ENCODE results near the gene TIMELESS. TPM values are rescaled to one million over a fixed set of nuclear protein-coding genes. Genes with fewer than 3 reads are reported as not detected.

Gene TIMELESS
- total RNA-seq, 4 donors from 2014 or later: 4.8 to 47.0 (median 6.0) TPM

DNA sequence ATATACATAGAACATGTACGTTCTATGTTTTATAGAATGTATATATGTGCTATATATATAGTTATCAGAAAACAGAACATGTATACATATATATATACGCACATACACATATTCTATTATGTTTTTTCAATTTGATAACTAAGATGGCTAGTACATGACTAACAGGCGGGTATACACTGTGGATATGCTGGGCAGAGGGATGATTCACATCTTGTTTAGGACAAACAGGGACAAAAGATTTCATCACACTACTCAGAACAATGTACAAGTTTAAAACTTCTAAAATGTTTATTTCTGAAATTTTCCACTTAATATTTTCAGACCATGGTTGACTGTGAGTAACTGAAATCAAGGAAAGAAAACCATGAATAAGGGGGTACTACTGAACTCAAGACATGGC lies 17.4 kb downstream of the TIMELESS start:
- no peak overlapping the region for H3K27ac ChIP-seq
- TF ChIP-seq POLR2A (IDR thresholded peaks at IDR 0.05) (no peak), CTCF (IDR thresholded peaks at IDR 0.05) (no peak)
- H3K27me3 ChIP-seq: no peaks in the 10 kb centered on the region
- peaks cover 0 to 12% (median 0%) of the 10 kb centered on the region in 3 donors for H3K36me3 ChIP-seq
- DNase-seq: no peak
- no peaks in the 10 kb centered on the region for H3K4me1 ChIP-seq
- no peaks in the 10 kb centered on the region for H3K9me3 ChIP-seq
- H3K4me3 ChIP-seq: no peak overlapping the region

DNA sequence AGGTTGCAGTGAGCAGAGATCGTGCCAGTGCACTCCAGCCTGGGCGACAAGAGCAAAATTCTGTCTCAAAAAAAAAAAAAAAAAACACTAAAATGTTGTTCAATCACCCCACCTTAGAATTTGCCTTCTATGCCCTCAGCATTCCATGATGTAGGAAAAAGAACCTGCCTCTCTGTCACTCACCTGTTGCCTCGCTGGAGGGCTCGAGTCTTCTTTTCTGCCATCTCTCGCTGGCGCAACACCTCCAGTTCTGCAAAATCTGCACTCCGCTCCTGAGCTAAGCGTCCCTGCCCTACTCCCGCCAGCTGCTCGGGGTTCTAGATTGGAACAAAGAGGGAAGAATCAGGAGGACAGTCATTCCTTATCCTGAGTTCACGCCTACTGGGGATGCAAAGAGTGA lies 17.9 kb downstream of the TIMELESS start:
- DNase-seq: no peak
- H3K36me3 ChIP-seq: peaks cover 0 to 12% (median 0%) of the 10 kb centered on the region in 3 donors

DNA sequence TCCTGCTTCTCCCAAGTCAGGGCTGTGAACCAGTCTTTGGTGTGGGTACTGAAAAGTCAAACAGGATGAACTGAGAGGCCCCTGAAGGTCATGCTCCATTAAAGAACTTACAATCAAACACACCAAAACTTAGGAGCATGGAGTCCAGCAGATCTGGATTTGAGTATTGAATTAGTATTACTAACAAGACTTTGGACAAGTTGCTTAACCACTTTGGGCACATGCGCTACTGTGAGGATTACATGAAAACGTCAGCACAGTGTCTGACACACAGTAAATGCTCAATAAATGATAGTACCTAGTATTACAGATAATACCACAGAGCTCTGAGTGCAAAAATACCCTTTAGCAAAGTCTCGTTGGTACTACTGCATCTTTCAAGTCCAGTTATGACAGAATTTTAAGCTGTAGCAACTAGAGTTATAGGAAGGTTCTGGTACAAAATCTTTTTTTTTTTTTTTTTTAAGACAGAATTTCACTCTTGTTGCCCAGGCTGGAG lies 23.2 kb downstream of the TIMELESS start:
- H3K36me3 ChIP-seq: peaks cover 0 to 38% (median 0%) of the 10 kb centered on the region in 3 donors
- TF ChIP-seq CTCF (IDR thresholded peaks at IDR 0.05): no peak
- no peak for TF ChIP-seq POLR2A (IDR thresholded peaks at IDR 0.05)

More for the DNA sequence above, 17.9 kb downstream of the TIMELESS start:
- Histone ChIP-seq H3K27me3 (no peaks in the 10 kb centered on the region), H3K4me1 (no peaks in the 10 kb centered on the region), H3K4me3 (no peak overlapping the region), H3K27ac (no peak overlapping the region), H3K9me3 (no peaks in the 10 kb centered on the region)
- TF ChIP-seq POLR2A (IDR thresholded peaks at IDR 0.05) (no peak), CTCF (IDR thresholded peaks at IDR 0.05) (no peak)

GRCh38 chr12:56425193-56425592 lies 24.0 kb downstream of the TIMELESS start:
- no peak for TF ChIP-seq CTCF (IDR thresholded peaks at IDR 0.05)
- TF ChIP-seq POLR2A (IDR thresholded peaks at IDR 0.05): no peak
- Histone ChIP-seq H3K4me3 (no peak overlapping the region), H3K27me3 (no peaks in the 10 kb centered on the region), H3K27ac (no peak overlapping the region), H3K4me1 (no peaks in the 10 kb centered on the region), H3K9me3 (no peaks in the 10 kb centered on the region), H3K36me3 (peaks cover 0 to 40% (median 0%) of the 10 kb centered on the region in 3 donors)
- DNase-seq: no peak

More for the DNA sequence above, 23.2 kb downstream of the TIMELESS start:
- no peak for DNase-seq
- Histone ChIP-seq H3K27ac (no peak overlapping the region), H3K4me1 (no peaks in the 10 kb centered on the region), H3K27me3 (no peaks in the 10 kb centered on the region), H3K9me3 (no peaks in the 10 kb centered on the region), H3K4me3 (no peak overlapping the region)

DNA sequence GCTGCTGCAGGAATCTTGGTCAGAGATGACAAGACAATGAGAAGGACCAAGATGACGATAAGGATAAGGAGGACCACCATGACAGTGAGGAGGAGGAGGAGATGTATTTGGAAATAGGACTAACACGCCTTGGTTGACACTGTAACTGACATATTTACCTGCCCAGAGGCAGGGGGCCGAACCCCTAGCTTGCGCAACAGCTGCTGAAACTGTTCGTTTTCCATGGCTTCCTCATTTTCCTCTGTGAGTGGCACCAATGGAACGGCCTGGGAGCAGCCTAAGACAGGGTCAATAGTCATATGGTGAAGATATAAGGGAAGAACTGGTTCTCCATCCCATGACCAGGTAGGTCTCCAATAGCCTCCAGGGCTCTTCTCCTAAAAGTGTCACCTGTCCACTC lies 28.8 kb downstream of the TIMELESS start:
- no peak overlapping the region for H3K27ac ChIP-seq
- H3K36me3 ChIP-seq: peaks cover 0 to 30% (median 0%) of the 10 kb centered on the region in 3 donors
- no peak overlapping the region for H3K4me3 ChIP-seq
- no peak for DNase-seq
- H3K4me1 ChIP-seq: no peaks in the 10 kb centered on the region
- H3K9me3 ChIP-seq: no peaks in the 10 kb centered on the region
- TF ChIP-seq POLR2A (IDR thresholded peaks at IDR 0.05) (no peak), CTCF (IDR thresholded peaks at IDR 0.05) (no peak)
- H3K27me3 ChIP-seq: no peaks in the 10 kb centered on the region

- Histone ChIP-seq H3K36me3 (peaks cover 0 to 16% (median 0%) of the 10 kb centered on the region in 3 donors), H3K4me3 (no peak overlapping the region), H3K4me1 (no peaks in the 10 kb centered on the region), H3K9me3 (no peaks in the 10 kb centered on the region), H3K27ac (no peak overlapping the region), H3K27me3 (no peaks in the 10 kb centered on the region)
- TF ChIP-seq CTCF (IDR thresholded peaks at IDR 0.05) (no peak), POLR2A (IDR thresholded peaks at IDR 0.05) (no peak)
- no peak for DNase-seq
Observed at GRCh38 chr12:56417739-56418138, 31.5 kb downstream of the TIMELESS start.
